Neural progenitor cell (in vitro differentiated cells): ENCODE results near the gene BMPR1B.

Source experiments
- EZH2 ChIP-seq: fragments of 200-600 bp; sonication (generic); IDR thresholded peaks from 2 replicates; pipeline ENCODE4 v1.6.1; 2017; ENCODE audit warnings: antibody characterized with exemption, mild to moderate bottlenecking, moderate library complexity
- TF ChIP-seq, protein P1 (sequence below): fragments of 200-600 bp; sonication (generic); IDR thresholded peaks from 2 replicates; pipeline ENCODE4 v1.5.1; 2017; ENCODE audit warnings: antibody characterized with exemption, mild to moderate bottlenecking

DNA sequence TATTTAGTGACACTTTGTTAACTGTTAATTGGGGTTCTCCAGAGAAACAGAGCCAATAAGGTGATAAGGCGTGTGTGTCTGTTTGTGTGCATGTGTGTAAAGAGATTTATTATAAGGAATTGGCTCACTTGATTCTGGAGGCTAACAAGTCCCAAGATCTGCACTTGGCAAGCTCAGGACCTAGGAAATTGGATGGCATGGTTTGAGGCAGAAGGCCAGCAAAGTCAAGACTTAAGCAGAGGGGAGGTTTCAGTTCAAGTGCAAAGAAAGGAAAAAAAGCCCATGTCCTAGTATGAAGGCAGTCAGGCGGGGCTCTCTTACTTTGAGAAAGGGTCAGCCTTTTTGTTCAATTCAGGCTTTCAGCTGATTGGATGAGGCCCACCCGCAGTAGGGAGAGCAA, 314.1 kb downstream of the BMPR1B start:
- TF ChIP-seq, protein P1, sequence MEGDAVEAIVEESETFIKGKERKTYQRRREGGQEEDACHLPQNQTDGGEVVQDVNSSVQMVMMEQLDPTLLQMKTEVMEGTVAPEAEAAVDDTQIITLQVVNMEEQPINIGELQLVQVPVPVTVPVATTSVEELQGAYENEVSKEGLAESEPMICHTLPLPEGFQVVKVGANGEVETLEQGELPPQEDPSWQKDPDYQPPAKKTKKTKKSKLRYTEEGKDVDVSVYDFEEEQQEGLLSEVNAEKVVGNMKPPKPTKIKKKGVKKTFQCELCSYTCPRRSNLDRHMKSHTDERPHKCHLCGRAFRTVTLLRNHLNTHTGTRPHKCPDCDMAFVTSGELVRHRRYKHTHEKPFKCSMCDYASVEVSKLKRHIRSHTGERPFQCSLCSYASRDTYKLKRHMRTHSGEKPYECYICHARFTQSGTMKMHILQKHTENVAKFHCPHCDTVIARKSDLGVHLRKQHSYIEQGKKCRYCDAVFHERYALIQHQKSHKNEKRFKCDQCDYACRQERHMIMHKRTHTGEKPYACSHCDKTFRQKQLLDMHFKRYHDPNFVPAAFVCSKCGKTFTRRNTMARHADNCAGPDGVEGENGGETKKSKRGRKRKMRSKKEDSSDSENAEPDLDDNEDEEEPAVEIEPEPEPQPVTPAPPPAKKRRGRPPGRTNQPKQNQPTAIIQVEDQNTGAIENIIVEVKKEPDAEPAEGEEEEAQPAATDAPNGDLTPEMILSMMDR: no peak
- TF ChIP-seq EZH2: no peak
